ENCODE results near the gene GNB1. TPM values are rescaled to one million over a fixed set of nuclear protein-coding genes. Genes with fewer than 3 reads are reported as not detected.
"Not testable (repeated sequence)": the region's sequence is repeated elsewhere in the genome, so short reads cannot be mapped to it uniquely, and the experiment has no call there.

GNB1 gene
- total and polyA plus RNA-seq, 9 of the 15 experiments (the other 6 are each of a cell fraction or from before 2014, with no cell fraction given) = 34.3 to 388 (median 114) TPM

DNA sequence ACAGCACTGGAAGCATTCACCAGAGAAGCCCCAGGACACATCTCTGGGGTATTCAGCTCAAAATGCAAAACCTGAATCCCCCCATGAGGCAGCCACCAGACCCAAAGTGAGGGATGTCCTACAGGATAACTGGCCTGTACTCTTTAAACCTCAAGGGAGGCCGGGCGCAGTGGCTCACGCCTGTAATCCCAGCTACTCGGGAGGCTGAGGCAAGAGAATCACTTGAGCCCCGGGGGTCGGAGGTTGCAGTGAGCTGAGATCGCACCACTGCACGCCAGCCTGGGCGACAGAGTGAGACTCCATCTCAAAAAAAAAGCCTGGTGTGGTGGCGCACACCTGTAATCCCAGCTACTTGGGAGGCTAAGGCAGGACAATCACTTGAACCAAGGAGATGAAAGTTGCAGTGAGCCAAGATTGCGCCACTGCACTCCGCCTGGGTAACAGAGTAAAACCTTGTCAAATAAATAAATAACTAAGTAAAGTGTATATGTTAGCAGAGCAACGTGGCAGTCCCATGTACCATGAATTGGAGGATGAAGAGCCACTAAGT is 29.1 kb downstream of the GNB1 start:
- WGBS (ENCODE audit: insufficient coverage, low coverage, missing lambda C conversion rate) = 92% methylated on average over 13 of the region's 13 CpGs
- H4K20me1 ChIP-seq (replicated peaks; ENCODE audit: control insufficient read depth, insufficient read depth, low read length) = peaks cover 35% of the 10 kb centered on the region
- TF ChIP-seq ZNF121 (CRISPR knock-in tag; conservative IDR thresholded peaks at IDR 0.05) = peak; percentile 88
- peak; percentile 61 for TF ChIP-seq BCOR (IDR thresholded peaks at IDR 0.05)
- TF ChIP-seq SMARCA5 (IDR thresholded peaks at IDR 0.05) = peak; percentile 61; the same call in 1 of the 2 replicates
- H3K9ac ChIP-seq (ENCODE audit: insufficient read depth in 1 of 2, low read depth in 2 of 2, low read length in 2 of 2); ATAC-seq; in situ Hi-C loops (cut with MboI); H3K27ac ChIP-seq (ENCODE audit: extremely low read depth, low read depth, low read length); DNase-seq (ENCODE audit: extremely low read depth in 1 of 4, low spot score in 3 of 4); H3K4me3 ChIP-seq; H3K4me2 ChIP-seq (ENCODE audit: insufficient read depth, low read length); FAIRE-seq; H3K27me3 ChIP-seq (ENCODE audit: control insufficient read depth in 2 of 2, insufficient read depth in 2 of 2, low read length in 2 of 2); H3K9me3 ChIP-seq (replicated peaks; ENCODE audit: control insufficient read depth, insufficient read depth, low read depth, low read length); BruUV-seq (replicated peaks); H2AFZ ChIP-seq (ENCODE audit: low read depth, low read length); CTCF ChIA-PET (ENCODE audit: low intra/inter-chr PET ratio); intact Hi-C loops (cut with micrococcal nuclease): not testable (repeated sequence)
- H3K4me1 ChIP-seq (replicated peaks in 1 of 2; ENCODE audit: control insufficient read depth in 2 of 2, insufficient read depth in 2 of 2, low read length in 2 of 2) = peaks cover 16 to 19% of the 10 kb centered on the region in 2 experiments; a peak in 4 of 5 replicates
- peaks cover 25% of the 10 kb centered on the region for H3K36me3 ChIP-seq (ENCODE audit: control insufficient read depth, insufficient read depth, low read length)
- peaks cover 89% of the 10 kb centered on the region for H3K79me2 ChIP-seq (ENCODE audit: control insufficient read depth, insufficient read depth, low read length)
- H3K9me1 ChIP-seq (ENCODE audit: control insufficient read depth, insufficient read depth, low read length) = peaks cover 11% of the 10 kb centered on the region
- POLR2A ChIA-PET = interaction anchor here (0.6 to 2.1 kb wide), 9 partner anchors 9 to 44 kb away, joined by 3 to 10 read pairs (median 4); no protein-coding TSS in a partner anchor

DNA sequence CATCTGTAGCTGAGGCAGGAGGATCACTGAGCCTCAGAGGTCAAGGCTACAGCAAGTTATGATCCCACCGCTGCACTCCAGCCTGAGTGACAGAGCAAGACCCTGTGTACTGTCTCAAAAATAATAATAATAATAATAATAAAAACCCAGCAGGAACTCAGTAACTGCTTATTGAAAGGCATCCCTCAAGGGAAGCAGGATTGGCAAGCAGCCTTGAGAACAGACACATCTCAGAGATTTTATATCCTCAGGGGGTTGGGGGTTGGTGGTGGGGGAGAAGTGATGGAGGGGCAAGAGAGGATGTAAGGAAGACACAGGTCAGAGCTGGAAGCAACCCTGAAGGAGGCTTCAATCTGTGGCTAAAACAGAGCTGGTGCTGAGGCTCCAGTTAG is 29.6 kb downstream of the GNB1 start:
- FAIRE-seq = no peak
- peaks cover 25% of the 10 kb centered on the region for H3K36me3 ChIP-seq (ENCODE audit: control insufficient read depth, insufficient read depth, low read length)
- 79% methylated on average over 1 of the region's 1 CpG for WGBS (ENCODE audit: insufficient coverage, low coverage, missing lambda C conversion rate)
- H3K9me1 ChIP-seq (ENCODE audit: control insufficient read depth, insufficient read depth, low read length) = peaks cover 11% of the 10 kb centered on the region
- ATAC-seq = no peak
- CTCF ChIA-PET (ENCODE audit: low intra/inter-chr PET ratio) = no interaction called here
- peaks cover 16 to 19% of the 10 kb centered on the region in 2 experiments; a peak in 4 of 5 replicates for H3K4me1 ChIP-seq (replicated peaks in 1 of 2; ENCODE audit: control insufficient read depth in 2 of 2, insufficient read depth in 2 of 2, low read length in 2 of 2)
- in situ Hi-C loops (cut with MboI) = no loop called here
- no peak overlapping the region for H3K9ac ChIP-seq (ENCODE audit: insufficient read depth in 1 of 2, low read depth in 2 of 2, low read length in 2 of 2)
- no peak overlapping the region for H2AFZ ChIP-seq (ENCODE audit: low read depth, low read length)
- no TSS peak for BruUV-seq (replicated peaks)
- no peak overlapping the region for H3K4me3 ChIP-seq
- intact Hi-C loops (cut with micrococcal nuclease) = no loop called here
- DNase-seq (ENCODE audit: extremely low read depth in 1 of 4, low spot score in 3 of 4) = no peak
- no peaks in the 10 kb centered on the region for H3K9me3 ChIP-seq (replicated peaks; ENCODE audit: control insufficient read depth, insufficient read depth, low read depth, low read length)
- H3K27me3 ChIP-seq (ENCODE audit: control insufficient read depth in 2 of 2, insufficient read depth in 2 of 2, low read length in 2 of 2) = no peaks in the 10 kb centered on the region
- POLR2A ChIA-PET = interaction anchor here (1.2 to 2.1 kb wide), 8 partner anchors 8 to 37 kb away, joined by 3 to 10 read pairs (median 4); no protein-coding TSS in a partner anchor
- H3K4me2 ChIP-seq (ENCODE audit: insufficient read depth, low read length) = no peak overlapping the region
- H4K20me1 ChIP-seq (replicated peaks; ENCODE audit: control insufficient read depth, insufficient read depth, low read length) = peaks cover 35% of the 10 kb centered on the region
- H3K27ac ChIP-seq (ENCODE audit: extremely low read depth, low read depth, low read length) = no peak overlapping the region
- peaks cover 91% of the 10 kb centered on the region for H3K79me2 ChIP-seq (ENCODE audit: control insufficient read depth, insufficient read depth, low read length)
- TF ChIP-seq ZNF347 (CRISPR knock-in tag; IDR thresholded peaks at IDR 0.05; ENCODE audit: low read depth) (no peak), THRA (IDR thresholded peaks at IDR 0.05) (no peak), RBM25 (IDR thresholded peaks at IDR 0.05; ENCODE audit: low read depth, low read length, severe bottlenecking) (no peak), ZNF12 (CRISPR knock-in tag; IDR thresholded peaks at IDR 0.05) (no peak), PML (IDR thresholded peaks at IDR 0.05; ENCODE audit: low read length) (no peak), ARNT (IDR thresholded peaks at IDR 0.05) (no peak), ZBTB34 (CRISPR knock-in tag; IDR thresholded peaks at IDR 0.05) (no peak), ZNF778 (CRISPR knock-in tag; IDR thresholded peaks at IDR 0.05) (no peak), RAD21 (CRISPR knock-in tag; conservative IDR thresholded peaks at IDR 0.05 in 1 of 2, IDR thresholded peaks at IDR 0.05 in 1 of 2) (no peak), IRF9 (tag; IDR thresholded peaks at IDR 0.05) (no peak)
